ENCODE results near the gene LAMP5. TPM values are rescaled to one million over a fixed set of nuclear protein-coding genes. Genes with fewer than 3 reads are reported as not detected.

LAMP5 gene
- not detected in 2 replicates for total RNA-seq

DNA sequence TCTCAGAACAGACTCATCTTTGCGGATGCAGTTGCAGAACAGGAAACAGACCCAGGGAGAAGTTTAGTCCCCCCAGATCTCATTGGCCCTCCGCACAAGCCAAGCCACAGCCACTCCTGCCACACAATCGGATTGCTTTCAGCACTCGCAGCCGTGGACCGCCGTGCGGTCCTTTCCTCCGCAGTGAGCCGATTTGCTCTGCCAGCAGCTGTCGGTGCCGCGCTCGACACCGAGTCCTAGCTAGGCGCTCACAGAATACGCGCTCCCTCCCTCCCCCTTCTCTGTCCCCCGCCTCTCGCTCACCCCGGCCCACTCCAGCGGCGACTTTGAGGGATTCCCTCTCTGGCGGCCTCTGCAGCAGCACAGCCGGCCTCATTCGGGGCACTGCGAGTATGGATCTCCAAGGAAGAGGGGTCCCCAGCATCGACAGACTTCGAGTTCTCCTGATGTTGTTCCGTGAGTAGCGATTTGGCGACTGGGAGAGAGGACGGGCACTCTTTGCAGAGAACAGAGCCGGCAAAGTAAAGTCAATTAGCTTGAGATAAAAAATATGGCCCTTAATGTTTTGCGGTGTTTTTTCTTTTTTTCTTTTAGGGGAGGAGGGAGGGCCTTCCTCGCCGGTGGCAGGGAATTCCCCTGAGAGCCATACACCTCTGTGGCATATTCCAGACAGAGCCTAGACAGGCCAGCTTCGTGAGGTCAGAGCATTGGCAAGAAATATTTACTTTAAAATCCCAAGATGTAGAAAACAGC lies at the start of gene LAMP5:
TSS of gene LAMP5 (plus strand) at position 130 of the 753 bp plus-strand sequence. CDS start at position 393, 263 bp downstream.

All from placental pericyte (primary cell).